Vagina (tissue), 2 donors: Measurements from ENCODE around the gene BCL2L2.

Source experiments
- CTCF ChIP-seq, 3 experiments: fragments of 450-650 bp in 2 of 3; fragments of 200-600 bp in 1 of 3; sonication (generic) in 1 of 3; IDR thresholded peaks; one replicate each; pipeline ENCODE4 v1.5.1; 2017 to 2019; ENCODE audit warnings: antibody characterized with exemption in 3 of 3, mild to moderate bottlenecking in 2 of 3, moderate library complexity in 2 of 3
- POLR2AphosphoS5 ChIP-seq, 2 donors: sonication (generic); formaldehyde crosslinking; IDR thresholded peaks; one replicate each; pipeline ENCODE4 v1.9.0; 2017; ENCODE audit warnings: antibody characterized with exemption in 2 of 2, mild to moderate bottlenecking in 2 of 2, low read depth in 1 of 2; ENCODE audit not compliant: insufficient read depth in 1 of 2

GRCh38 chr14:23277189-23277588, 29.4 kb upstream of the BCL2L2 start:
- no peak for TF ChIP-seq CTCF (IDR thresholded peaks at IDR 0.05)
- TF ChIP-seq POLR2AphosphoS5 (IDR thresholded peaks at IDR 0.05; ENCODE audit: insufficient read depth in 1 of 2, low read depth in 1 of 2), result no peak
